ENCODE results near the gene FBXO10.
A peak's percentile ranks its signal among the peaks of the same experiment; 100 is the strongest.

Gene FBXO10

GRCh38 chr9:37534901-37535300, 41.3 kb downstream of the FBXO10 start:
- DNase-seq (ENCODE audit: low read depth), result no peak
- TF ChIP-seq CTCF (IDR thresholded peaks at IDR 0.05; ENCODE audit: insufficient read depth, low read depth, low read length, missing control alignments), result no peak
- no peak overlapping the region for H3K4me3 ChIP-seq (ENCODE audit: low read depth, low read length)

- DNase-seq (ENCODE audit: low read depth), result no peak
- TF ChIP-seq CTCF (IDR thresholded peaks at IDR 0.05; ENCODE audit: insufficient read depth, low read depth, low read length, missing control alignments), result no peak
These were observed 41.8 kb downstream of the FBXO10 start for GRCh38 chr9:37534412-37534811.

GRCh38 chr9:37531699-37532098, 44.5 kb downstream of the FBXO10 start:
- TF ChIP-seq CTCF (IDR thresholded peaks at IDR 0.05; ENCODE audit: insufficient read depth, low read depth, low read length, missing control alignments), result no peak

More at GRCh38 chr9:37534412-37534811, 41.8 kb downstream of the FBXO10 start:
- no peak overlapping the region for H3K4me3 ChIP-seq (ENCODE audit: low read depth, low read length)

GRCh38 chr9:37528652-37529471, 47.3 kb downstream of the FBXO10 start:
- no peak for TF ChIP-seq CTCF (IDR thresholded peaks at IDR 0.05; ENCODE audit: insufficient read depth, low read depth, low read length, missing control alignments)
- peak; percentile 65 for DNase-seq (ENCODE audit: low read depth)
- no peak overlapping the region for H3K4me3 ChIP-seq (ENCODE audit: low read depth, low read length)

More at GRCh38 chr9:37531699-37532098, 44.5 kb downstream of the FBXO10 start:
- no peak overlapping the region for H3K4me3 ChIP-seq (ENCODE audit: low read depth, low read length)
- peak; percentile 31 for DNase-seq (ENCODE audit: low read depth)

GRCh38 chr9:37523916-37524315, 52.3 kb downstream of the FBXO10 start:
- no peak overlapping the region for H3K4me3 ChIP-seq (ENCODE audit: low read depth, low read length)
- DNase-seq (ENCODE audit: low read depth), result no peak
- TF ChIP-seq CTCF (IDR thresholded peaks at IDR 0.05; ENCODE audit: insufficient read depth, low read depth, low read length, missing control alignments), result no peak

GRCh38 chr9:37522971-37523370, 53.2 kb downstream of the FBXO10 start:
- no peak overlapping the region for H3K4me3 ChIP-seq (ENCODE audit: low read depth, low read length)
- no peak for DNase-seq (ENCODE audit: low read depth)
- no peak for TF ChIP-seq CTCF (IDR thresholded peaks at IDR 0.05; ENCODE audit: insufficient read depth, low read depth, low read length, missing control alignments)

GRCh38 chr9:37521111-37521510, 55.1 kb downstream of the FBXO10 start:
- DNase-seq (ENCODE audit: low read depth), result no peak
- H3K4me3 ChIP-seq (ENCODE audit: low read depth, low read length), result no peak overlapping the region
- TF ChIP-seq CTCF (IDR thresholded peaks at IDR 0.05; ENCODE audit: insufficient read depth, low read depth, low read length, missing control alignments), result no peak

All from GM12865 (cell line).